PFSK-1 (cell line): ENCODE data around the gene USP53.

Source experiments
- POLR2AphosphoS5 ChIP-seq: IDR thresholded peaks from 2 replicates; pipeline ENCODE4 v1.6.1; 2012; ENCODE audit warnings: low read depth, mild to moderate bottlenecking, control low read depth, low read length, moderate library complexity
- REST ChIP-seq, 2 experiments: IDR thresholded peaks; 2 replicates each; pipeline versions ENCODE4 v1.6.1 to v1.8.0; 2011 to 2012; ENCODE audit warnings: low read depth in 2 of 2, low read length in 2 of 2, control low read depth in 1 of 2, inconsistent platforms in 1 of 2, mild to moderate bottlenecking in 1 of 2, moderate library complexity in 1 of 2; ENCODE audit not compliant: insufficient read depth in 1 of 2

- no peak for TF ChIP-seq REST (IDR thresholded peaks at IDR 0.05; ENCODE audit: insufficient read depth in 1 of 2, low read depth in 2 of 2, low read length in 2 of 2)
- no peak for TF ChIP-seq POLR2AphosphoS5
Measured at GRCh38 chr4:119268466-119268865, 56.0 kb downstream of the USP53 start.
